Activated T-helper 2 cell treated with anti-CD3 and anti-CD28 coated beads, Interferon-gamma antibody, Interleukin-2, Interleukin-4, amounts not matched to agents 10 μg/mL and 5 μg/mL and 100 μg/mL, durations not matched to agents 14 hours and 24 hours and 36 hours (primary cell): ENCODE data around the gene AMBRA1. TPM values are rescaled to one million over a fixed set of nuclear protein-coding genes. Genes with fewer than 3 reads are reported as not detected.

Experiments used
- DNase-seq: peaks from one replicate; pipeline ENCODE4 v3.0.0; 2021; ENCODE audit warnings: low spot score
- H3K27ac Mint-ChIP-seq: one replicate; pipeline ENCODE4 v1.8.0; 2021; ENCODE audit warnings: mixed read lengths
- H3K27me3 Mint-ChIP-seq: one replicate; pipeline ENCODE4 v1.8.0; 2021; ENCODE audit warnings: low read depth, mixed read lengths
- H3K36me3 Mint-ChIP-seq: one replicate; pipeline ENCODE4 v1.8.0; 2021; ENCODE audit warnings: low read depth, mixed read lengths
- H3K4me1 Mint-ChIP-seq: one replicate; pipeline ENCODE4 v1.8.0; 2021; ENCODE audit warnings: low read depth, mixed read lengths
- H3K4me3 Mint-ChIP-seq: one replicate; pipeline ENCODE4 v1.8.0; 2021; ENCODE audit warnings: low read depth, mild to moderate bottlenecking, moderate library complexity, mixed read lengths
- H3K9me3 Mint-ChIP-seq: one replicate; pipeline ENCODE4 v1.8.0; 2021; ENCODE audit warnings: mixed read lengths
- intact Hi-C: fragments of 100-400 bp; cut with micrococcal nuclease; formaldehyde crosslinking; loops from one replicate; pipeline ENCODE4 v1.15.1; 2023
- total RNA-seq: library from RNA; stranded (reverse); gene quantifications from 2 replicates; pipeline ENCODE4 v1.2.3, GENCODE V29; 2022

Gene AMBRA1
- total RNA-seq, 1 donor from 2014 or later = 32.7 TPM

DNA sequence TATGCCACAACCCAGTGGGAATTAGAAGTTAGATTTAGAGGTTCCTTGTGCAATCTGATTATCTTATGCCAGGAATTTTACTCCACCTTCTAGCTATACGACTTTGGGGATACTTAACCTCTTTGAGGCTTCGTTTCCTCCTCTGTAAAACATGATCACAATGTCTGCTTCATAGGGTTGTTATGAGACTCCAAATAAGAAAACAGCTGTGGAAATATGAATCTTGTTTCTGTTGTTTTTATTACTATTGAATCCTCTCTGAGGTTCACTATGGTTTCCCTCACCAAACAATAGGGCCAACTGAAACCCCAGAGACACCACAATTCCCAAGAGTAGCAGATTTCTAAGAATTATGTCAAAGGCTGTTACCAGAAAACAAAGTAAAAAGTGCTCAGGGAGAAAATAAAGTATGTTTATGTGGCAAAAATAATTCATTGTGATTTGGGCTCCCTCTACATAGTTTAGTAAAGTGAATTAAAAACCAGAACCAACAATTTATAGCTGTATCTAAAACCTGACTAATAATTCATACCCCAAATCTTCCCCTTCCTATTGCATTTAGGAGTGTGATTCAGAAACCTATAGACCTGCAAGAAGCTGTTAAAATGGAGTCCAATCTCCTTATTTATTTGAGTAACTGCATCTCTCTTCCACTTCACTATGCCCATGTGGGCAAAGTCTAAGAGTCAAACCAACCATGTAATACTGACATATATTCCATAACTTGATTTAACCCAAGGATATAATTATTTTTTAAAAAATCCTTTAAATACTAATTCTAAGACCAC lies 38.4 kb downstream of the AMBRA1 start:
- intact Hi-C loops = no loop called here
- Mint-ChIP-seq H3K4me3 (peak overlapping the region; percentile 20), H3K4me1 (peaks cover 60% of the 10 kb centered on the region), H3K27ac (peak overlapping the region; percentile 43), H3K9me3 (no peaks in the 10 kb centered on the region), H3K36me3 (peaks cover 10% of the 10 kb centered on the region), H3K27me3 (no peaks in the 10 kb centered on the region)
- DNase-seq = no peak

DNA sequence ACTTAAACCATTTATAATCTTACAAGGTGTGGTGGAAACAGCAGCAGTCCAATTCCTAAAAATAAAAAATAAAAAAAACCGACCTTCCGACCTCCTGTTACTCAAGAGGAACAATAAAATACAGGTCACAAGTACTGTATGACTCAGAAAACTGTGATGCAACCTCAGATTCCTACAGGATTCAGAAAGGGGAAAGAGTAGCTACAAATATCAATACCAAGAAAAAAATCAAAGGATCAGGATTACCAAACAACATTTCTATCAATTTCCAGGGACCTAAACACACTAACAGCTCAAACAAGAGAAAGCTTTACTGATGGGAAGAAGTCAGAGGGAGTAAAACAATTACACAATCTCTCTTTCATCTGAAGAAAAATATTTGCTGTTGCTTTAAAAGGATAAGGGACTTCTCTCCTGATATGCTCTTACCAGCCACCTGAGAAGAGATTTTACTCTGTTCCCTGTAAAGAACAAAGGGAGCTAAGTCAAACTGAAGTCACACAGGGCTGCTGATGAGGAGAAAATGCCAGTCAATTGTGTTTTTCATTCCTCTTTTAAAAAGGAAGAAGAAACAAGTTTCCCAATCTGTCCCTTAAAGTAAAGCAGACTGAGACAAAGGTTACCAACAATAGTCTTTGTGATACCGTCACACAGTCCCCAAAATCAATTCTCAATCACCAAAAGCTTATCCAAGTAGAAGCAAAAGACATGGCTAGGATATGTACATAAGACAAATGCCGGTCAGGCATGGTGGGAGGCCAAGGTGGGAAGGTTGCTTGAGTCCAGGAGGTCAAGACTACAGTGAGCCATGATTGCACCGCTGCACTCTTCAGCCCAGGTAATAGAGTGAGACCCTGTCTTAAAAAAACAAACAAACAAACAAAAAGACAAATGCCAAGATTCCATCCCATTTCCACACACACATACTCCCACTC lies 39.3 kb downstream of the AMBRA1 start:
- Mint-ChIP-seq H3K27ac (peak overlapping the region; percentile 57), H3K4me3 (peak overlapping the region; percentile 34), H3K4me1 (peaks cover 50% of the 10 kb centered on the region), H3K27me3 (no peaks in the 10 kb centered on the region), H3K36me3 (peaks cover 10% of the 10 kb centered on the region), H3K9me3 (no peaks in the 10 kb centered on the region)
- DNase-seq = no peak
- intact Hi-C loops = no loop called here

- no peak for DNase-seq
- intact Hi-C loops = no loop called here
- Mint-ChIP-seq H3K4me1 (peaks cover 45% of the 10 kb centered on the region), H3K27me3 (no peaks in the 10 kb centered on the region), H3K9me3 (no peaks in the 10 kb centered on the region), H3K4me3 (no peak overlapping the region), H3K36me3 (peaks cover 10% of the 10 kb centered on the region), H3K27ac (no peak overlapping the region)
Observed at GRCh38 chr11:46553814-46554212, 40.0 kb downstream of the AMBRA1 start.

- intact Hi-C loops = no loop called here
- Mint-ChIP-seq H3K4me3 (no peak overlapping the region), H3K9me3 (no peaks in the 10 kb centered on the region), H3K36me3 (peaks cover 21% of the 10 kb centered on the region), H3K27me3 (no peaks in the 10 kb centered on the region), H3K27ac (no peak overlapping the region), H3K4me1 (peaks cover 31% of the 10 kb centered on the region)
- DNase-seq = no peak
Observed at GRCh38 chr11:46551261-46551660, 42.6 kb downstream of the AMBRA1 start.

DNA sequence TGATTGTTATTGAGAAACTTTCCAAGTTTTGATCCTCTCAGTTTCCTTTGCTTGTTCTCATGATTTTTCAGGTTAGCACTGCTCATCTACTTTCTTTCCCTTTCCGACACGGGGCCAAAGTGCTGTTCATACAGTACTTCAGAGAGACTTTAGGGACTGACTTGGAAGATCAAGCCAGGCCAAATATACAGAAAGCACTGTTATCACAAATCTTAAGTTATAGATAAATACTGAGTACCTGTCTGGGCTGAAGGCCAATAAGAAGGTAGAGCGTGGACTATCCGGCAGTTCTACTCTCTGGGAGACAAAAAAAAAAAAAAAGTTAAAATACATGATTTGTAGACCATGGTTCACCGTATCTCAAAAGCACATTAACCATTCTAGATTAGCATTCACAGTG lies 46.2 kb downstream of the AMBRA1 start:
- H3K27me3 Mint-ChIP-seq = no peaks in the 10 kb centered on the region
- intact Hi-C loops = no loop called here
- H3K4me1 Mint-ChIP-seq = no peaks in the 10 kb centered on the region
- no peak for DNase-seq
- H3K36me3 Mint-ChIP-seq = peaks cover 41% of the 10 kb centered on the region
- H3K9me3 Mint-ChIP-seq = no peaks in the 10 kb centered on the region
- H3K27ac Mint-ChIP-seq = no peak overlapping the region
- no peak overlapping the region for H3K4me3 Mint-ChIP-seq

DNA sequence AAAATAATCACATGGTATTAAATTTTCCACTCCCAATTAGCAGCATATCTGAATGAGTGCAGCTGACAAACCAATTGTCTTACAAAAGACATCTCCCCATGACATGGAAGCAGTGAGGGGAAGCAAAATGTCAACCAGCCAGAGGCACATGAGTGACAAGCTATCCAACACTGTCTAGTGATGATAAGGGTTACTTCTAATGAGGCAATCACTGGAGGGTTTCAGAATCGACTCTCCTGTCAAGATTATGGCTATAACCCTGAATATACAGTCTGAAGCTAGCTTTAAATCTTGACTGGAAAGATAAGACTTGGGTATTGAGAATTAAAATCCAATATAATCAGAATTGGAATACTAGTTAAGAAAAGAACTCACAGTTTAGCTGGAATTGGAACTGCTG lies 50.3 kb downstream of the AMBRA1 start:
- H3K4me3 Mint-ChIP-seq = no peak overlapping the region
- H3K9me3 Mint-ChIP-seq = no peaks in the 10 kb centered on the region
- no peak for DNase-seq
- intact Hi-C loops = no loop called here
- H3K27ac Mint-ChIP-seq = no peak overlapping the region
- H3K4me1 Mint-ChIP-seq = no peaks in the 10 kb centered on the region
- H3K27me3 Mint-ChIP-seq = no peaks in the 10 kb centered on the region
- peaks cover 57% of the 10 kb centered on the region for H3K36me3 Mint-ChIP-seq

DNA sequence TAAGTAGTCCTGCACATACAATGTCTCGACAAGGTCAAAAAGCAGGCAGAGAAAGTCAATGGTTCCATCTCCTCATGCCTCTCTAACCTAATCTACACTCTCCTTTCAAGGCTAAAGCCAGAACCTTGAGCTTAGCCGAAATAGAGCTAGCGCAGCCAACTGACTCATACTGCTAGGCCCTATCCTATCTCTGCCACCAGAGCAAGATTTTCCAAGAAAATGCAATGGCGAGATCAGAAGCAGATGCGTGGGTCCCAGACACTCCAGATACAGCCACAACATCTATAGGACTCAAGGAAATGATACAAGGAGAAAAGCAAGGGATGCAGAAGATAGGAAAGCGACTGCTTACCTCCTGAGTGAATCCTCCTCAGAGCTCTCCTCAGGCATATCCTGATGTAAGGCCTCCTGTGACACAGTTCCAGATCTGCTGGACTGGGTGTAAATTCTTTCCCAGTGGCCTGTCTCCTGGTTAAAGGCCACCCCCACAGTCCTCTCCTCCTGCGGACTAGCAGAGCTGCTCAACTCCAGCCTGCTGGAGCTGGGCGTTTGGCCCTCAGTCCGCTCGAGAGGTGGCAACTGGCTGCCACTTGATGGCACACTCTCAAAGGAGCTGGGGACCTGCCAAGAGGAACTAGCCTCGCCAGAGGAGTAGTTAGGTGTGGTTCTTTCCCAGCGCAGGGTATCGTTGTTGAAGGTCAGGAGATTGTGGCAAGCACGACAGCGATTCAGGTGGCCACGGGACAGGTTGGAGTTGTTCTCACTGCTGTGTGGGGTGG lies 52.0 kb downstream of the AMBRA1 start:
- Mint-ChIP-seq H3K9me3 (no peaks in the 10 kb centered on the region), H3K27ac (no peak overlapping the region), H3K36me3 (peaks cover 52% of the 10 kb centered on the region), H3K4me3 (no peak overlapping the region), H3K4me1 (peaks cover 6% of the 10 kb centered on the region), H3K27me3 (no peaks in the 10 kb centered on the region)
- DNase-seq = no peak
- intact Hi-C loops = no loop called here

- H3K9me3 Mint-ChIP-seq = no peaks in the 10 kb centered on the region
- no peaks in the 10 kb centered on the region for H3K27me3 Mint-ChIP-seq
- H3K4me1 Mint-ChIP-seq = peaks cover 6% of the 10 kb centered on the region
- DNase-seq = no peak
- H3K4me3 Mint-ChIP-seq = no peak overlapping the region
- intact Hi-C loops = no loop called here
- H3K27ac Mint-ChIP-seq = no peak overlapping the region
- H3K36me3 Mint-ChIP-seq = peaks cover 44% of the 10 kb centered on the region
Observed at GRCh38 chr11:46540807-46541206, 53.0 kb downstream of the AMBRA1 start.

DNA sequence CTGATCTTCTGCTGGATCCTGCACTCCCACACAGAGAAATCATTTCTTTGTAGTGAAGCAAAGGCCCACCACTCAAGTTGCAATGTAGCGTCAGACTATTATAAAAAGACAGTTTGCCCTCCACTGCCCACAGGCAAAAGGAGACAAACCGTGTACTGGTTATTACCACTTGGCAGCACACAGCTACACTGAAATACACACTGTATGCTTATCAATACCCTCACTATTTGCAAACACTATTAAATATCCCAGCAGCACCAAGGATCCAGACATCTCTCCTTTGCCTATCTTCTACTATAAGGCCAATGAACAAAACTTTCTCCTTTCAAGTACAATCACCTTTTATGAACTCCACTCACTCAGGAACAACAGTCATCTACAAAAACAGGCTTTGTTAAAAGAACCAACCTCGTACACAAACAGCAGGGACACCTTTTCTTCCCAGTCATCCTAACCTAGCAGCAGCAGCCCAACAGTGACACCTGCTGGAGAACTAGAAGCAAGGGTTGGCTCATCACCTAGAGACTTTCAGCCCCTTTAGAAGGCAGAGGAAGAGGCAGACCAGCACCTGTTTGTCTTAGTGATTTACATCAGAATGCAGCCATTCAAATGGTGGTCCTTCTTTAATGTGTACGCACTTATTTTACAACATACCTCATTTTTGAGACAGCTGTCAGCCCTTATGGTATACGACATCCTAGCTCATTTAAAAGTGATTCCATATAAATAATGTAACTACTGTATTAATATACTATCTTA lies 56.1 kb downstream of the AMBRA1 start:
- Mint-ChIP-seq H3K27ac (no peak overlapping the region), H3K9me3 (no peaks in the 10 kb centered on the region), H3K36me3 (peaks cover 21% of the 10 kb centered on the region), H3K27me3 (no peaks in the 10 kb centered on the region), H3K4me1 (peaks cover 11% of the 10 kb centered on the region), H3K4me3 (no peak overlapping the region)
- peak; percentile 39 for DNase-seq
- intact Hi-C loops = loop anchor here (1.0 to 5.0 kb wide), 2 partner anchors 45 to 148 kb away; no protein-coding TSS in a partner anchor

- H3K27ac Mint-ChIP-seq = no peak overlapping the region
- intact Hi-C loops = loop anchor here (1.0 to 5.0 kb wide), 2 partner anchors 45 to 148 kb away; no protein-coding TSS in a partner anchor
- DNase-seq = no peak
- peaks cover 15% of the 10 kb centered on the region for H3K36me3 Mint-ChIP-seq
- H3K27me3 Mint-ChIP-seq = no peaks in the 10 kb centered on the region
- no peaks in the 10 kb centered on the region for H3K9me3 Mint-ChIP-seq
- H3K4me1 Mint-ChIP-seq = peaks cover 11% of the 10 kb centered on the region
- no peak overlapping the region for H3K4me3 Mint-ChIP-seq
Observed at GRCh38 chr11:46537121-46537520, 56.7 kb downstream of the AMBRA1 start.

- intact Hi-C loops = loop anchor here (5.0 kb wide), 1 partner anchor 43 kb away; no protein-coding TSS in a partner anchor
- Mint-ChIP-seq H3K27me3 (no peaks in the 10 kb centered on the region), H3K4me3 (no peak overlapping the region), H3K36me3 (peaks cover 4% of the 10 kb centered on the region), H3K4me1 (peaks cover 11% of the 10 kb centered on the region), H3K9me3 (no peaks in the 10 kb centered on the region), H3K27ac (no peak overlapping the region)
- DNase-seq = no peak
Observed at GRCh38 chr11:46535688-46536087, 58.1 kb downstream of the AMBRA1 start.

DNA sequence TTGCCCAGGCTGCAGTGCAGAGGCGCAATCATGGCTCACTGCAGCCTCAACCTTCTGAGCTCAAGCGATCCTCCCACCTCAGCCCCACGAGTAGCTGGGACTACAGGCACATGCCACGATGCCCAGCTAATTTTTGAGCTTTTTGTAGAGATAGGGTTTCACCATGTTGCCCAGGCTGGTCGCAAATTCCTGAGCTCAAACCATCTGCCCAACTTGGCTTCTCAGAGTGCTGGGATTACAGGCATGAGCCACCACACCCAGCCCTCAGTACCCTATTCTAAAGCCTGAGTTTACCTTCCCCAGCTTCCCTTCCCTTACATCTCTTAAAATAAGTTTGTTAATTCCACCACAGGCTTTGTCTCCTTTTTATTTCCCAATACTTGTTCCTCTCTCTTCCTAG lies 59.1 kb downstream of the AMBRA1 start:
- peaks cover 12% of the 10 kb centered on the region for H3K4me1 Mint-ChIP-seq
- peaks cover 4% of the 10 kb centered on the region for H3K36me3 Mint-ChIP-seq
- no peak for DNase-seq
- no peak overlapping the region for H3K27ac Mint-ChIP-seq
- no peaks in the 10 kb centered on the region for H3K27me3 Mint-ChIP-seq
- H3K4me3 Mint-ChIP-seq = no peak overlapping the region
- intact Hi-C loops = loop anchor here (5.0 kb wide), 1 partner anchor 42 kb away; no protein-coding TSS in a partner anchor
- no peaks in the 10 kb centered on the region for H3K9me3 Mint-ChIP-seq
